Activated T-helper 1 cell treated with Interleukin-2 at 50 U/mL for 16 hours (primary cell): ENCODE results near the gene GARNL3.

ENCODE experiments used
- DNase-seq: peaks from one replicate; pipeline ENCODE4 v3.0.0-alpha.2; 2020; ENCODE audit warnings: low read depth

GARNL3 gene

GRCh38 chr9:127237801-127238200 lies 26.8 kb upstream of the GARNL3 start:
- DNase-seq: no peak

- no peak for DNase-seq
Measured at GRCh38 chr9:127241354-127241753, 23.2 kb upstream of the GARNL3 start.

- DNase-seq: peak; percentile 90
Measured at GRCh38 chr9:127244609-127245601, 19.7 kb upstream of the GARNL3 start.

GRCh38 chr9:127245637-127246164 lies 18.9 kb upstream of the GARNL3 start:
- DNase-seq: no peak

- DNase-seq: no peak
Measured at GRCh38 chr9:127248241-127248640, 16.3 kb upstream of the GARNL3 start.

GRCh38 chr9:127249877-127250276 lies 14.7 kb upstream of the GARNL3 start:
- DNase-seq: no peak

- no peak for DNase-seq
Measured at GRCh38 chr9:127250896-127251391, 13.6 kb upstream of the GARNL3 start.

- DNase-seq: no peak
Measured at GRCh38 chr9:127252410-127253318, 11.9 kb upstream of the GARNL3 start.

GRCh38 chr9:127253446-127253845 lies 11.1 kb upstream of the GARNL3 start:
- no peak for DNase-seq

- DNase-seq: no peak
Measured at GRCh38 chr9:127255692-127256091, 8.9 kb upstream of the GARNL3 start.

GRCh38 chr9:127256324-127256723 lies 8.2 kb upstream of the GARNL3 start:
- no peak for DNase-seq

GRCh38 chr9:127258606-127259471 lies 5.7 kb upstream of the GARNL3 start:
- no peak for DNase-seq

GRCh38 chr9:127262602-127263001 lies 2.0 kb upstream of the GARNL3 start:
- no peak for DNase-seq

- no peak for DNase-seq
Measured at GRCh38 chr9:127263237-127263636, 1.3 kb upstream of the GARNL3 start.

- DNase-seq: no peak
Measured at GRCh38 chr9:127263664-127264063, 910 bp upstream of the GARNL3 start.

GRCh38 chr9:127267793-127268525 lies 3.4 kb downstream of the GARNL3 start:
- no peak for DNase-seq

GRCh38 chr9:127269449-127269848 lies 4.9 kb downstream of the GARNL3 start:
- no peak for DNase-seq

GRCh38 chr9:127273326-127273725 lies 8.8 kb downstream of the GARNL3 start:
- DNase-seq: no peak

- no peak for DNase-seq
Measured at GRCh38 chr9:127277099-127277498, 12.5 kb downstream of the GARNL3 start.

GRCh38 chr9:127277770-127278169 lies 13.2 kb downstream of the GARNL3 start:
- no peak for DNase-seq

GRCh38 chr9:127278372-127278771 lies 13.8 kb downstream of the GARNL3 start:
- DNase-seq: no peak
